HG02973 (cell line): Measurements from ENCODE around the gene TMEM131L.
A peak's percentile ranks its signal among the peaks of the same experiment; 100 is the strongest.
"Not testable (repeated sequence)": the region's sequence is repeated elsewhere in the genome, so short reads cannot be mapped to it uniquely, and the experiment has no call there.

ENCODE experiments used
- ATAC-seq: cut with Tn5 transposase; IDR thresholded peaks from one replicate; pipeline ENCODE4 v1.9.1; 2021; ENCODE audit warnings: moderate library complexity; ENCODE audit not compliant: unreplicated experiment

TMEM131L gene

GRCh38 chr4:153537493-153537960, 71.4 kb downstream of the TMEM131L start:
- ATAC-seq = no peak

DNA sequence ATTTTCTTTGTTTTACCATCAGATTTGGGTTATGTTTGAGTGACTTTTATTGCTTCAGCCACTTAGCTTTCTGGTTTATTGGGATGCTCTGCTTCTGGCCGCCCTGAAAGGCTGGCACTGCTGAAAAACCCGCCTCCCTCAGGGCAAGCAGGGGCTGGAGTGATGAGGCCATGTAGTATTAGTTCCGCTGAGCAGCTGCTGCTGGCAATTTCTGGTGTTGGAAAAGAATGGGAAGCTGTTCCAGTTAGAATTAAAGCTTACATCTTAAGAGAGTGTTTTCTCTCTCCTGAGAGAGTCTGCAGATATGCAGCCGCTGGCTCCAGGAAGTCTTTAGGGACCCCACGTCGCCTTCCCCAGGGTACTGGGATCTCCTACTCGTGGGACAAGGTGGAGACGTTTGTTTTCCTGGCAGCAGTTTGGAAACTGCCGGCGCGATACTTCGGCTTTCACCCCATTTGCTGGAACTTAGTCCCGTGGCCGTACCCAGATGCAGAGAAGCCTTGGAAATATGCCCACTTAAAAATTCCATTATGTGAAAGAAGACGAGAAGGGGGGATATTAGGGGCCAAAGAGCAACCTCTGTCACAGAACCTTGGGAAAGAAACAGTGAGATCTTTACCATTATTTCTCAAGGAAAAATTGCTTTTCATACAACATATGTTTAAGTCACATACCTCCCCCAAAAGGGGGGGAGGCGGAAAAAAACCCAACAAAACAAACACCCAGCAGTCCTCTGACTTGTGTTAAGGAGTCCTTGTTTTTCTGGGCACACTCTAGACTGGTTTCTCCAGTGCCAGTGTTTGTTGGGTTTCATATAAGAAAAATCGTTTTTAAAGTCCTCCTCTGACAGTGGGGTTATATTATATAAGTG, 72.6 kb downstream of the TMEM131L start:
- ATAC-seq = no peak

GRCh38 chr4:153539422-153539821, 73.3 kb downstream of the TMEM131L start:
- no peak for ATAC-seq

DNA sequence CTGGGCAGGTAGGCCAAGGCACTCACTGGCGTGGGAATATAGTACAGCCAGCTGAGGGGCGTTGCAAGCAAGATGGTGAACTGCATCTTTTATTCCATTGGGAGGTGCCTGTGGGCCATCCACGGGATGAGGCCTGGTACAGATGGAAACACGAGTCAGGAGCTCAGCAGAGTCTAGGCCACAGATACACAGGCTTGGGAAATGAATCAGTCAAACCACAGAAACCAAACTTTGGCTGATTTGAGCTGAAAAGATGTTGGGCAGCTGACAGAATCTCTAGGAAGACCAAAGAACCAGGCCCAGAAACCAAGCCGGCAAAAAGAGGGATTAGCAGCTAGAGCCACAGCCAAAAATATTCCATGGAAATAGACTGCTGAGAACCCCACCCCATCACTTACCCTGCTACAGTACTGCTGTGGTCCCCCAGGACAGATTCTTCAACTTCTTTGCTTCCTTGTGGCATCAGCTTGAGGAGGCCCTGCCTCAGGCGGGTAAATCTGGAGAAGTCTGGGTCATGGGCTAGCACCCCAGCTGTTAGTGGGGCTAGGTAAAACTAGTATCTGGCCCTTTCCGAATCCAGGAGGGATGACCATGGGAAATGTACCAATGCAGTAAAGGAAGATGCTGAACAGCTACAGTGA, 75.4 kb downstream of the TMEM131L start:
- no peak for ATAC-seq

DNA sequence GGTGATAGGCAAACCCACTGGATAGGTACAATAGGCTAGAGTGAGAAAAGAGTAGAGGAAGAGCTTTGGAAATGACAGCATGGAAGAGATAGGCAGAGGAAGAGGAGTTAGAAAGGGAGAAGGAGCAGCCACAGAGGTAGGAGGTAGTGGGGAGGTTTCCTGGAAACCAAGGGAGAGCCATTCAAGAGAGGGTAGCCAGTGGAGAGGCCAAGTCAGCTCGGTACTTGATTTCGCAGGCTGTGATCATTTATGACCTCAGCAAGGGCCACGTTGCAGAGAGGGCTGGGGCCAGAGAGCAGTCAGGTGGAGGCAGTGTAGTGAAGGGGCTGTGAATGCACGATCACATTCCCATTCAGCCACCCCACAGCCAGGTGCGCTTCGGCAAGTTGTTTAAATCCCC, 76.0 kb downstream of the TMEM131L start:
- ATAC-seq = no peak

DNA sequence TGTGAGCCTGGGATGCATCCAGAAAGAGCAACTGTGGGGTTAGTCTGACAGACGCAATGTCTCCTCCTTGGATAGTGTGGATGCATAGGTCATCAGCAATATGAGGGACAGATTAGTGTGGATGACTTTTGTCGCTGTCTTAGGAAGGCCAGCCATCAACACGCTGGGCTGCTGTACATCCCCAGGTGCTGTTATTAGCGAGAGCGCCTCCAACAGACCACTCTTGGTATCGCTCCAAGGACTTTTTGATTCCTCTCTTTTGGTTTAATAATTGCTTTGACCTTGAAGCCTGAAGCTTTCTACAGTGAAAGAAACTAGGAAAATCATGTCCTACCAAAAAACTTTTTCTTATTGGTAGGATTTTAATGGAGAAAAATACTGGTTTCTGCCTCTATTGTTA, 76.7 kb downstream of the TMEM131L start:
- ATAC-seq = no peak

DNA sequence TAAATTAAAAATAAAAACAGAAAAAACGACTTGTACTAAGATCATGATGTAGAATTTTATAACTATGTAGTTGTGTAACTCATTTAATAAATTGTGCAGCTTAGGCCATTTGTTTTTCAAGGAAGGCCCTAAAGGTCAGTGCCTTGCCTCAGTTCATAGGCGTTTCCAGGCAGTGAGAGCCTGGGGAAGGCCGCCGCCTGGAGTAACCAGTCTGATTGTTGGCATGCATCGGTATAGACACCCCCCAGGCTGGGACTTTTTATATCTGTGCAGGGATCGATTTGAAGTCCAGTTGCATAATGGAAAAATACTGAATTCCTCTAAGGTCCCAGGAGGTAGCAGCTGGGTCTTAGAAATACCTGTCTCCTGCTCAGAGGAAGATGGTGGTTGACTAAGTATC, 77.2 kb downstream of the TMEM131L start:
- ATAC-seq = no peak

DNA sequence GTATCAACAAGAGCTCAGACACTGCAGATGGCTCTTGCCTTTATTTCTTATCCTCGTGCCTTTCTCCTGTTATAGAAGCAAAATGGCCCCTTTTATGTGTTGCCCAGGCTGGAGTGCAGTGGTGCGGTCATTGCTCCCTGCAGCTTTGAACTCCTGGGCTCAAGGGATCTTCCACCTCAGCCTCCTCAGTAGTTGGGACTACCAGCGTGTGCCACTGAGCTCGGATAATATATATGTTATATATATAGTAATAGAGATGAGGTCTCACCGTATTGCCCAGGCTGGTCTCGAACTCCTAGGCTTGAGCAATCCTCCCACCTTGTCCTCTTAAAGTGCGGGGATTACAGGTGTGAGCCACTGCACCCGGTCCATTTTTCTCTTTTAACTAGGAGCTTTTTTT, 79.7 kb downstream of the TMEM131L start:
- no peak for ATAC-seq

DNA sequence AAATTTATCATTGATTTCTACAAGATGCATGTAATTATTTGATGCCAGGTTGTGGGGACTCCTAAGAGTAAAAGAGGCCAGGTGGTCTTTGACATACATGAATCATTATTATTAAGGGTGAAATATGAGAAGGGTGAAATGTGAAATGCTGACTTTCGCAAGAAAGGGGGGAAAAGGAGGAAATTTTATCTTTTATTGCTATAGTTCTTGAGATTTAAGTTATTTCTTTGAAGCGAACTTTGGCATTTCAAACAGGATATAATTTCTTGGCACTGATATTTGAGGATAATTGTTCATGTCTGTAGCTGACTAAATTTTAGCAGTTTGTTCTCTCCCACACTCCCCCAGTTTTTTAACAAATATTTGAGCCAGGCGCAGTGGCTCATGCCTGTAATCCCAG, 80.1 kb downstream of the TMEM131L start:
- no peak for ATAC-seq

- no peak for ATAC-seq
These were observed 81.4 kb downstream of the TMEM131L start for GRCh38 chr4:153547520-153547919.

GRCh38 chr4:153548907-153549306, 82.7 kb downstream of the TMEM131L start:
- not testable (repeated sequence) for ATAC-seq

GRCh38 chr4:153549405-153549804, 83.2 kb downstream of the TMEM131L start:
- no peak for ATAC-seq

- ATAC-seq = no peak
These were observed 87.1 kb downstream of the TMEM131L start for GRCh38 chr4:153553155-153553818.

GRCh38 chr4:153553819-153554170, 87.6 kb downstream of the TMEM131L start:
- ATAC-seq = no peak

- ATAC-seq = no peak
These were observed 89.7 kb downstream of the TMEM131L start for GRCh38 chr4:153555730-153556434.

GRCh38 chr4:153556435-153556815, 90.3 kb downstream of the TMEM131L start:
- no peak for ATAC-seq

DNA sequence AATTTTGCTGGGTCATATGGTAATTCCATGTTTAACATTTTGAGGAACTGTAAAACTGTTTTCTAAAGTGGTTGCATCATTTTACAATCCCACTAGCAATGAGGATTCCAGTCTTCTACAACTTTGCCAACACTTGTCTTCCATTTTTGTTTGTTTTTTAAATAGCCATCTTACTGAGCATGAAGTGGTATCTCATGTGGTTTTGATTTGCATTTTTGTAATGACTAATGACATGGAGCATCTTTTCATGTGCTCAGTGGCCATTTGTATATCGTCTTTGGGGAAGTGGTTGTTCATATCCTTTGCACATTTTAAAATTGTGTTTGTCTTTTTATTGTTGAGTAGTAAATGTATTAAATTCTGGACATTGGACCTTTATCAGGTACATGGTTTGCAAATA, 94.7 kb downstream of the TMEM131L start:
- ATAC-seq = peak; percentile 84

GRCh38 chr4:153564630-153565525, 98.7 kb downstream of the TMEM131L start:
- no peak for ATAC-seq

GRCh38 chr4:153566631-153567150, 100.5 kb downstream of the TMEM131L start:
- ATAC-seq = no peak

- not testable (repeated sequence) for ATAC-seq
These were observed 101.5 kb downstream of the TMEM131L start for GRCh38 chr4:153567660-153568059.
